ENCODE measurements around the gene BTF3.

DNA sequence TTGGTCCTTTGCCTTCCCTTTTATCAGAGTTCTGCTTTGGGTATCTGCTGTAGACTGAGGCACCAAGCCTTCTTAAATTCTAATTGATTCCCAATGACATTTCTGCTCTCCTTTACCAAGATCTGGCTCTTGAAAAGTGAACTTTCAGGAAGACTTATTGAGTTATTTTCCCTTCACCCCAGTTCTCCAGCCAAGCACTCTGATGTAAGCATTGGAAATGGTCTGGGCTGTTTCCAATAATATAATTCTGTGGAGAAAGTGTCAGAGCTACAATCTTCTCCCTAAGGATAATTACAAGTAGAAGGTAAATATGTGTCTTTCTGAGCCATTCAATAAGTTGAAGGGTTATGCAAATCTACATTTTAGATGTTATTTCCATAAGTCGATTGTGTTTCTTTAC is 30.8 kb downstream of the BTF3 start:
- TF ChIP-seq REST (IDR thresholded peaks at IDR 0.05; ENCODE audit: unreplicated experiment) (no peak), ETS1 (IDR thresholded peaks at IDR 0.05) (no peak), NANOG (IDR thresholded peaks at IDR 0.05; ENCODE audit: borderline replicate concordance) (no peak), EZH2 (IDR thresholded peaks at IDR 0.05; ENCODE audit: low read depth, unreplicated experiment) (no peak)
- TF ChIP-seq, protein P1, sequence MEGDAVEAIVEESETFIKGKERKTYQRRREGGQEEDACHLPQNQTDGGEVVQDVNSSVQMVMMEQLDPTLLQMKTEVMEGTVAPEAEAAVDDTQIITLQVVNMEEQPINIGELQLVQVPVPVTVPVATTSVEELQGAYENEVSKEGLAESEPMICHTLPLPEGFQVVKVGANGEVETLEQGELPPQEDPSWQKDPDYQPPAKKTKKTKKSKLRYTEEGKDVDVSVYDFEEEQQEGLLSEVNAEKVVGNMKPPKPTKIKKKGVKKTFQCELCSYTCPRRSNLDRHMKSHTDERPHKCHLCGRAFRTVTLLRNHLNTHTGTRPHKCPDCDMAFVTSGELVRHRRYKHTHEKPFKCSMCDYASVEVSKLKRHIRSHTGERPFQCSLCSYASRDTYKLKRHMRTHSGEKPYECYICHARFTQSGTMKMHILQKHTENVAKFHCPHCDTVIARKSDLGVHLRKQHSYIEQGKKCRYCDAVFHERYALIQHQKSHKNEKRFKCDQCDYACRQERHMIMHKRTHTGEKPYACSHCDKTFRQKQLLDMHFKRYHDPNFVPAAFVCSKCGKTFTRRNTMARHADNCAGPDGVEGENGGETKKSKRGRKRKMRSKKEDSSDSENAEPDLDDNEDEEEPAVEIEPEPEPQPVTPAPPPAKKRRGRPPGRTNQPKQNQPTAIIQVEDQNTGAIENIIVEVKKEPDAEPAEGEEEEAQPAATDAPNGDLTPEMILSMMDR (conservative IDR thresholded peaks at IDR 0.05; ENCODE audit: low read depth in 2 of 2), result no peak
